CD4-positive, alpha-beta T cell (primary cell): ENCODE data around the gene BAG3. TPM values are rescaled to one million over a fixed set of nuclear protein-coding genes. Genes with fewer than 3 reads are reported as not detected.
A peak's percentile ranks its signal among the peaks of the same experiment; 100 is the strongest.

ENCODE experiments used
- ATAC-seq: fragments of 200-7000 bp; cut with Tn5 transposase; one replicate; pipeline ENCODE4 v1.10.0; 2022; ENCODE audit warnings: mild to moderate bottlenecking; ENCODE audit not compliant: poor library complexity
- CTCF ChIA-PET: fragments of 350-600 bp; sonication (Branson Sonifier 250); formaldehyde crosslinking; loops from one replicate; lab custom pipeline; 2021; ENCODE audit warnings: antibody characterized with exemption, inconsistent platforms; lab: Charles Lee
- POLR2A ChIA-PET: fragments of 350-600 bp; sonication (Branson Sonifier 250); formaldehyde crosslinking; loops from one replicate; lab custom pipeline; 2021; ENCODE audit warnings: antibody characterized with exemption, inconsistent platforms; lab: Charles Lee
- DNase-seq, 14 experiments: peaks; one replicate each; pipeline ENCODE4 v3.0.0-alpha.2; 2013 to 2020; ENCODE audit warnings: mixed read lengths in 2 of 14
- H3K27ac ChIP-seq, 2 donors: one replicate each; pipeline versions ENCODE4 v1.5.1 to v1.7.0; 2013; ENCODE audit warnings: low read length in 2 of 2, low read depth in 1 of 2, mild to moderate bottlenecking in 1 of 2
- H3K27me3 ChIP-seq, 2 experiments: 1 replicate in 1 of 2; 2 replicates in 1 of 2; pipeline versions ENCODE4 v1.6.1 to v1.7.0; 2013; ENCODE audit warnings: low read length in 2 of 2, control low read depth in 1 of 2, mild to moderate bottlenecking in 1 of 2, moderate library complexity in 1 of 2; ENCODE audit not compliant: insufficient read depth in 2 of 2, control insufficient read depth in 1 of 2
- H3K36me3 ChIP-seq: one replicate; pipeline ENCODE4 v1.6.1; 2013; ENCODE audit warnings: low read length, control low read depth; ENCODE audit not compliant: insufficient read depth
- H3K4me1 ChIP-seq: one replicate; pipeline ENCODE4 v1.6.1; 2013; ENCODE audit warnings: low read length, control low read depth; ENCODE audit not compliant: insufficient read depth
- H3K4me3 ChIP-seq: one replicate; pipeline ENCODE4 v1.5.1; 2013; ENCODE audit warnings: mild to moderate bottlenecking, low read length, moderate library complexity
- H3K9me3 ChIP-seq, 2 experiments: 1 replicate in 1 of 2; 2 replicates in 1 of 2; pipeline versions ENCODE4 v1.6.1 to v1.7.0; 2013; ENCODE audit warnings: low read length in 2 of 2, mild to moderate bottlenecking in 2 of 2, control low read depth in 1 of 2, moderate library complexity in 1 of 2; ENCODE audit not compliant: control insufficient read depth in 1 of 2, insufficient read depth in 1 of 2
- H3K27ac Mint-ChIP-seq: one replicate; pipeline ENCODE4 v1.8.0; 2020; ENCODE audit warnings: mixed read lengths
- H3K27me3 Mint-ChIP-seq: one replicate; pipeline ENCODE4 v1.8.0; 2021; ENCODE audit warnings: mixed read lengths
- H3K36me3 Mint-ChIP-seq: one replicate; pipeline ENCODE4 v1.8.0; 2021; ENCODE audit warnings: low read depth, mixed read lengths
- H3K4me1 Mint-ChIP-seq: one replicate; pipeline ENCODE4 v1.8.0; 2021; ENCODE audit warnings: low read depth, mixed read lengths
- H3K4me3 Mint-ChIP-seq: one replicate; pipeline ENCODE4 v1.8.0; 2020; ENCODE audit warnings: mild to moderate bottlenecking, mixed read lengths
- H3K9me3 Mint-ChIP-seq: one replicate; pipeline ENCODE4 v1.8.0; 2020; ENCODE audit warnings: mixed read lengths
- intact Hi-C, 2 experiments: fragments of 100-400 bp; cut with DNase I in 1 of 2; cut with micrococcal nuclease in 1 of 2; formaldehyde crosslinking; loops; one replicate each; pipeline versions ENCODE4 v1.15.1 to v1.9.0; 2023 to 2025; cut with DNase I, micrococcal nuclease
- total RNA-seq, 174 experiments: library from RNA in 2 of 174; stranded (reverse) in 2 of 174; gene quantifications; one replicate each; pipeline ENCODE4 v1.2.3 and lab custom pipeline; 2021 to 2026
- TF ChIP-seq, protein P1 (sequence below): fragments of 200-600 bp; IDR thresholded peaks from one replicate; pipeline ENCODE4 v1.8.0; 2022; ENCODE audit warnings: antibody characterized with exemption, mild to moderate bottlenecking

Gene BAG3
- total RNA-seq, 2 experiments from 2014 or later: 65.1 to 65.8 TPM

DNA sequence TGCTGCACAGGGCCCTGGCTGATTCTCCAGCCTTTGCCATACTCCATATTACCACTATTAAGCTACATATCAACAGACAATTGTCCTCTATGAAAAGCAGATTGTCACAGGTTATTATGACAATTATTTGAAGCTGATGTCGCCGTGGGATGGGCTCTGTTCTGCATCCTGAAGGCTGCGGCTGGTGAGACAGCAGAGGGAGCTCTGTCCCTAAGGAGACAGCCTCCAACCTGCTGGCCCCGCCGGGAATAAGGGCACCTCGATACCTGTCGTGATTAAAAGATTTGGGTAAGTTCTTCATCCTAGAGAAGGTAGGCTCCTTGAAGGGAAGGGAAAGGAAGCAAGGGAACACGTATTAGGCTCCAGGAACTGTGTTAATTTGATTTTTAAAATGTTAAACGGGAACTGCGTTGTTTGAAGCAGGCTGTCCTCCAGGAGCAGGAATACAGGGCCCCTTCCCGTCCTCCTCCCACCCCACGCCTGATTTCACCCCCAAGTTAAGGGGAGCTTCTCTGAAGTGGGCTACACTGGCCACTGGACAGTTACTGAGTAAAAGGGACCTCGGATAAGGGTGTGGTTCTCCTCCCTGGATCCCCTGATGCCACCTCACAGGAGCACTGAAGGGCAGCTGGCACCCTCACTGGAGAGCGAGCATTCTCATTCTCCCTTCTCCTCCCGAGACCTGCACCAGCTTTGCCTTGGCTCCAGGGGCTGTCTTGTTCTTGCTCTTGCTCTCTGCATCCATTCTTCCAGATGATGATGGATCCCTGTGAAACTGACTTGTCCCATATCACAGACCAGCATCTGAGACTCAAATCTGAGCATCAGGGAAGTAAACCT, 42.6 kb upstream of the BAG3 start:
- Histone ChIP-seq H3K4me3 (no peak overlapping the region), H3K27ac (no peak overlapping the region), H3K4me1 (peaks cover 6% of the 10 kb centered on the region), H3K36me3 (no peaks in the 10 kb centered on the region), H3K27me3 (no peaks in the 10 kb centered on the region), H3K9me3 (no peaks in the 10 kb centered on the region)
- TF ChIP-seq, protein P1, sequence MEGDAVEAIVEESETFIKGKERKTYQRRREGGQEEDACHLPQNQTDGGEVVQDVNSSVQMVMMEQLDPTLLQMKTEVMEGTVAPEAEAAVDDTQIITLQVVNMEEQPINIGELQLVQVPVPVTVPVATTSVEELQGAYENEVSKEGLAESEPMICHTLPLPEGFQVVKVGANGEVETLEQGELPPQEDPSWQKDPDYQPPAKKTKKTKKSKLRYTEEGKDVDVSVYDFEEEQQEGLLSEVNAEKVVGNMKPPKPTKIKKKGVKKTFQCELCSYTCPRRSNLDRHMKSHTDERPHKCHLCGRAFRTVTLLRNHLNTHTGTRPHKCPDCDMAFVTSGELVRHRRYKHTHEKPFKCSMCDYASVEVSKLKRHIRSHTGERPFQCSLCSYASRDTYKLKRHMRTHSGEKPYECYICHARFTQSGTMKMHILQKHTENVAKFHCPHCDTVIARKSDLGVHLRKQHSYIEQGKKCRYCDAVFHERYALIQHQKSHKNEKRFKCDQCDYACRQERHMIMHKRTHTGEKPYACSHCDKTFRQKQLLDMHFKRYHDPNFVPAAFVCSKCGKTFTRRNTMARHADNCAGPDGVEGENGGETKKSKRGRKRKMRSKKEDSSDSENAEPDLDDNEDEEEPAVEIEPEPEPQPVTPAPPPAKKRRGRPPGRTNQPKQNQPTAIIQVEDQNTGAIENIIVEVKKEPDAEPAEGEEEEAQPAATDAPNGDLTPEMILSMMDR: peak; percentile 54
- DNase-seq: peak in 12 of 14 experiments; percentile 11 to 66 (median 34)
- Mint-ChIP-seq H3K4me1 (no peaks in the 10 kb centered on the region), H3K4me3 (no peak overlapping the region), H3K9me3 (no peaks in the 10 kb centered on the region), H3K36me3 (no peaks in the 10 kb centered on the region), H3K27ac (no peak overlapping the region), H3K27me3 (no peaks in the 10 kb centered on the region)
- ChIA-PET POLR2A (interaction anchor here (0.9 to 1.3 kb wide), 4 partner anchors 32 to 78 kb away, joined by 3 to 5 read pairs (median 3); partner anchors contain the start of gene BAG3), CTCF (interaction anchor here (1.0 to 1.5 kb wide), 3 partner anchors 34 to 251 kb away, joined by 3 to 5 read pairs (median 5); no protein-coding TSS in a partner anchor)
- intact Hi-C loops: loop anchor here in 1 of 2 experiments (1.0 to 2.0 kb wide), 2 partner anchors 78 to 251 kb away; no protein-coding TSS in a partner anchor
- ATAC-seq: peak; percentile 63

DNA sequence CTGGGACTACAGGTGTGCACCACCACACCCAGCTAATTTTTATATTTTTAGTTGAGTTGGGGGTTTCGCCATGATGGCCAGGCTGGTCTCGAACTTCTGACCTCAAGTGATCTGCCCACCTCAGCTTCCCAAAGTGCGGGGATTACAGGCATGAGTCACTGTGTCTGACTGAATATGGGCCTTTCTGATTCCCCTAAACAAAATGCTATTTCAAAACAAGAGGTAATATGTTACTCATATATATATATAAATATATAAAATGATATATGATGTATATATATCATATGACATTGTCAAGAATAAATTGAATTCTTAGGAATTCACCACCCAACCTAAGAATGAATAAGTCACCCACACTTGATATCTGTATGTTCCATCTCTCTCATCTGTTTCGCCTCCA, 41.7 kb upstream of the BAG3 start:
- POLR2A ChIA-PET: interaction anchor here (1.3 kb wide), 1 partner anchor 77 kb away, joined by 3 read pairs; no protein-coding TSS in a partner anchor
- TF ChIP-seq, protein P1: no peak
- intact Hi-C loops: loop anchor here in 1 of 2 experiments (2.0 kb wide), 1 partner anchor 77 kb away; no protein-coding TSS in a partner anchor
- Mint-ChIP-seq H3K4me1 (no peaks in the 10 kb centered on the region), H3K27ac (no peak overlapping the region), H3K36me3 (no peaks in the 10 kb centered on the region), H3K4me3 (no peak overlapping the region), H3K27me3 (no peaks in the 10 kb centered on the region), H3K9me3 (no peaks in the 10 kb centered on the region)
- ATAC-seq: no peak
- Histone ChIP-seq H3K4me3 (no peak overlapping the region), H3K4me1 (peaks cover 6% of the 10 kb centered on the region), H3K36me3 (no peaks in the 10 kb centered on the region), H3K9me3 (no peaks in the 10 kb centered on the region), H3K27ac (no peak overlapping the region), H3K27me3 (no peaks in the 10 kb centered on the region)
- CTCF ChIA-PET: interaction anchor here (0.7 kb wide), 1 partner anchor 264 kb away, joined by 3 read pairs; no protein-coding TSS in a partner anchor
- DNase-seq: no peak

DNA sequence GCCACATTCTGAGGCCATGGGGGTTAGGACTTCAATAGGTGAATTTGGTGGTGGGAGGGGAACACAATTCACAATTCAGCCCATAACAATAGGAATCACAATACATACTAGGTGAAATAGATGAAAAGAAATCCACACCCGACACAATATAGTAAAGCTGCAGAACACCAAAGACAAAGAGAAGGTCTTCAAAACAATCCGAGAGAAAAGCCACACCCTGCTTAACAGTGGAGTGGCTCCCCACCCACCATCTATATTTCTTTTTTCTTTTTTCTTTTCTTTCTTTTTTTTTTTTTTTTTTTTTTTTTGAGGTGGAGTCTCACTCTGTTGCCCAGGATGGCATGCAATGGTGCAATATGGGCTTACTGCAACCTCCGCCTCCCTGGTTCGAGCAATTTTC, 39.7 kb upstream of the BAG3 start:
- Mint-ChIP-seq H3K36me3 (no peaks in the 10 kb centered on the region), H3K27me3 (no peaks in the 10 kb centered on the region), H3K4me1 (no peaks in the 10 kb centered on the region), H3K4me3 (no peak overlapping the region), H3K9me3 (no peaks in the 10 kb centered on the region), H3K27ac (no peak overlapping the region)
- DNase-seq (no peak), ATAC-seq (no peak)
- ChIA-PET POLR2A (no interaction called here), CTCF (no interaction called here)
- no peak overlapping the region for H3K4me3 ChIP-seq
- TF ChIP-seq, protein P1: no peak
- H3K27ac ChIP-seq: no peak overlapping the region
- no peaks in the 10 kb centered on the region for H3K27me3 ChIP-seq
- H3K4me1 ChIP-seq: peaks cover 6% of the 10 kb centered on the region
- intact Hi-C loops: no loop called here
- H3K36me3 ChIP-seq: no peaks in the 10 kb centered on the region
- H3K9me3 ChIP-seq: no peaks in the 10 kb centered on the region
